ENCODE measurements around the gene CC2D2B.
A peak's percentile ranks its signal among the peaks of the same experiment; 100 is the strongest.
"Not testable (repeated sequence)": the region's sequence is repeated elsewhere in the genome, so short reads cannot be mapped to it uniquely, and the experiment has no call there.

CC2D2B gene

DNA sequence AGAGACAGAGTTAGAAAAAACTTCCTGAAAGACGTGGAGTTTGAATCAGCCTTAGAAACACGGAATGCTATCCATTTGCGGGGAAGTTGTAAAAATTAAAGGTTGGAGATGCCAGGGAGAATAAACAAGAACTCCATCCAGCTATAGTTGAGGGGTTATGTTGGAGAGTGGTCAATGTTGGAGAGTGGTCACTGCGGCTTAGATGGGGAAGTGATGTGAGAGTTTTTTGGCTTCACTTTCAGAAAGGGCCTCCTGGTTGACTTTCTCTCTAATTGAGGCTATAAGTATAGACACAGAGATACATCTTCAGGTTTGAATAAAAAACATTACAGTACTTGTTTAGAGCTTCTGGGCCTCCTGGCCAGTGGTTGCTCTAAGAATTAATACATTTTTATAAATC is 675 bp downstream of the CC2D2B start:
- DNase-seq (ENCODE audit: low read depth in 3 of 3): no peak

DNA sequence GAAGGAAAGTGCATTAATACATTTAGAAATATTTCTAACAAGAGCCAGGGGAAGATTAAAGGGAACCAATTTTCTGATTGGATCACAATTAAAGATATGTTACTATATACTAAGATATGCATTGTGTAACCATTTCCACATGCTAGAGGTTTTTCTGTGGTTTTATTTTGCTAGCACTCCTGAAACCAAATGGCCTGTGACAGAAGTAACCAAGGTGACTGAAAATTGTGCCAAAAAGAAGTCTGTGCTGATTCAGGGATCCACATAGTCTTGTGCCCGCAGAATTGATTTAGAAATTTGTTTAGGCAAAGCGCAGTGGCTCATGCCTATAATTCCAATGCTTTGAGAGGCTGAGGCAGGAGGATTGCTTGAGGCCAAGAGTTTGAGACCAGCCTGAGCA is 1.8 kb downstream of the CC2D2B start:
- DNase-seq (ENCODE audit: low read depth in 3 of 3): no peak

DNA sequence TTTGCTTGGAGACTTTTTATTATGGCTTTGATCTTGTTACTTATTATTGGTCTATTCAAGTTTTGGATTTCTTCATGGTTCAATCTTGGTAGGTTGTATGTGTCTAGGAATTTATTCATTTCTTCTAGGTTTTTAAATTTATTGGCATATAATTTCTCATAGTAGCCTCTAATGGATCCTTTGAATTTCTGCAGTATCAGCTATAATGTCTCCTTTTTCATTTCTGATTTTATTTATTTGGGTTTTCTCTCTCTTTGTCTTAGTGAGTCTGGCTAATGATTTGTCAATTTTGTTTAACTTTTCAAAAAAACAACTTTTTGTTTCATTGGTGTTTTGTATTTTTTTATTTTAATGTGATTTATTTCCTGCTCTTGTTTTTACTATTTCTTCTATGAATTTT is 8.3 kb downstream of the CC2D2B start:
- DNase-seq (ENCODE audit: low read depth in 3 of 3): not testable (repeated sequence)

DNA sequence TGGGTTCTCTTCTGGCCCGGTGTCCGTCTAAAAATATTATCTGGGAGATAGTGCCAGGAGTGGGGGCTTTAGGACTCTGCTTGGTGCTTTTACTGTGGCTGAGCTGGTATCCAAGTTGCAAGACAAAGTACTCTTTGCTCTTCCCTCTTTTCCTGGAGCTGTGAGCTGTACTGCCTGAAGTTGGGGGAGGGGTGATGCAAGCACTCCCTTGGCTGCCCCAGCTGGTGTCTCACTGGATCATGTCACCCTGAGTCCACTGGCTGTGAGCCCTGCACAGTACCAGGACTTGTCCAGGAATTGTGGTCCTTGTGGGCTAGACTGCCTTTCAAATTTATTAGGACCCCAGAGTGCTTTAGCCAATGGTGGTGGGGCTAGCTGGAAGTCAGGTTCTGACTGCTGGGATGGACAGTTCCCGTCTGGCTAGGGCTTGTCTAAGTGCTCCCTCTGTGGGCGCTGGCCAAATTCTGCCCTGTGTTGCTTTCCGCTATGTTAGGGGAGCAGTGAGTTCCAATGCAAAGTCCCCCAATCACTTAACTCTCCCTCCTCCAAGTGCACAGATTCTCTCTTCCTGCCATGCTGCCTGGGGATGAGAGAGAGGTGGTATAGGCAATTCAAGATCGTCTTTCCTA is 13.1 kb downstream of the CC2D2B start:
- DNase-seq (ENCODE audit: low read depth in 3 of 3): no peak

DNA sequence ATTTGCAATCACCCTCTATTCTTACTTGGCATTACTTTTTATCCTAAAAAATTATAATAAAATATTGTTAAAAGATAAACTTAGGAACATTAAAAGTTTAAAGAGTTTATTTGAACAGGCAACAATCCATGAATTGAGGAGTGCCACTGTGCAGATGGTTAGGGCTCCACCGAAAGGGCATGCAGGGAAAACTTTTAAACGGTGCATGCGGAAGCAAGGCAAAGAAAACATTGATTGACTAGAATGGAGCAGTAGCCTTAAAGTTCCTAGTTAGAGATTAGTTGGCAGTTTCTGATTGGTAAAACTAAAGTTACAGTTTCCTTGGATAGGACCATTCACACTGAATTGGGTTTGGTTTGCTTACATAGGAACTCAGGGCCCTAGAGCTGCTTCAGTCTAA is 17.3 kb downstream of the CC2D2B start:
- no peak for DNase-seq (ENCODE audit: low read depth in 3 of 3)

DNA sequence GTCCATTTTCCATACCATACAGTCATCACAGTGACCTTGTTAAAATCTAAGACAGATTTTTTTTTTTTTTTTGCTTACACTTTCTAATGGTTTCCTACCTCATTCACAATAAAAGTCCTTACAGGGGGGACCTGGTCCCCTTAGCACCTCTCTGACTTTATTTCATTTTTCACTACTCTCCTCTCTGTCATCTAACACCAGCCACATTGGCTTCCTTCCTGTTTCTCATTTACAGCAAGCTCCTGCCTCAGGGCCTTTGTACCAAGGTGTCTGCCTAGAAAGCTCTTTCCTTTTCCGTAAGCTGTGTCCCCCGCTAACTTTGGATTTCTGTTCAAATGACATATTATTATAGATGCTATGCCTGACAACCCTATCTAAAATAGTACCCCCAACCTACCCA is 27.7 kb downstream of the CC2D2B start:
- no peak for DNase-seq (ENCODE audit: low read depth in 3 of 3)

DNA sequence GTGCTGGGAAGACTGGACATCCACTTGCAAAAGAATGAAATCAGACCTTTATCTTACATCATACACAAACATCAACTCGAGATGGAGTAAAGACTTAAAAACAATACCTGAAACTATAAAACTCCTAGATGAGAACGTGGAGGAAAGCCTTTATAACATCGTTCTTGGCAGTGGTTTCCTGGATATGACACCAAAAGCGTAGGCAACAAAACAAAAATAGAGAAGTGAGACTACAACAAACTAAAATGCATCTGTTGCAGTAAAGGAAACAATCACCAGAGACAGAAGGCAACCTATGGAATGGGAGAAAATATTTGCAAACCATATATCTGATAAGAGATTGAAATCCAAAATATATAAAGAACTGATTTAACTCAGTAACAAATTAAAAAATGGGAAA is 33.3 kb downstream of the CC2D2B start:
- DNase-seq (ENCODE audit: low read depth in 3 of 3): no peak

DNA sequence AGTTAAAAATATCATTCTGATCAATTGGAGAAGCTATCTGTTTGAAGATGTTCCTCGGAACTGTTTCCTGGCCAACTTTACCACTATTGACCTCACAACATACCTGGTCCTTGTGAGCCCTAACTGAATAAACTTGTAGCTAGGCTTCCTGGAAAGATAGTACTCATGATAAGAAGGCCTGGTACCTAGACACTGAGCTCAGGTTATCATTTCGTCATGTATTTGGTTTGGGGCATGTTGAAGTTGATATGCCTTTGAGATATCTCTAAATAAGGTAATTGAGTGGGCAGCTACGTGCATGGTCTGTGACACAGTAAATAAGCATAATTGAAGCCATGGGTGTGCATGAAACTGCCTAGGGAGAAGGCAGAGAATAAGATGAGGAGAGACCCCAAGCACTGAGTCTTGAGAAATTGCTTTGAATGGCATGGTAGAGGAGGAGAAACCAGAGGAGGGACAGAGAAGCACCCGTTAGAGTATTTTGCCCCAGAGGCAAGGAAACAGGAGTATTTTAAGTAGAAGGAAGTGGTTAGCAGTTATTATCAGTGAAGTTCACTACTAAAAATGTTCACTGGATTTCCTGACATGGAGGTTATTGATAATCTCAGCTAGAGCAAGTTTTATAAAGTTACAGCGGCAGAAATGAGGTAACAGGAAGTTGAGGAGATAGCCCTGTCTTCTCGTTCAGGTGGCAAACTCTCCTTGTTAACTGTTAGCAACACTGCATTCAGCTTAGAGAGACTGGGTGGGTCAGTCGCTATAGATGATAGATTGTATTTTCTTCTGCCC is 55.6 kb downstream of the CC2D2B start:
- DNase-seq (ENCODE audit: low read depth in 3 of 3): no peak

DNA sequence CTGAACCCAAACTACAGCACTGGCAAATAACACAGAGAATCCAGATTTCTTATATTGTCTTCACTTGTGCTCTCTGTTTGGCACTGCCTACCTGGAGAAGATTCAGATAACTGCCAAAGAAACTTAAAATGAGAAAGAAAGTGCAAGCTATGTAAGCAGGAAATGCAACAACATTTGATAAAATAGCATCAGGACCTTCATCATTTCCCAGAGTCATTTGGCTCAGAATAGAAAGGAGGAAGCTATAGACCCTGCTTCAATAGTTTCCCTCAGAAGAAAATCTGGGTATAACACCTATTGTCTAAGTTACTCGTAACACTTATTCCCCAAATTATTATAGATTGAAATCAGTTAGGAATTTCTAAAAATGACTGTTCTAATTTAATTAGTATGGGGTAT is 56.2 kb downstream of the CC2D2B start:
- DNase-seq (ENCODE audit: low read depth in 3 of 3): no peak

DNA sequence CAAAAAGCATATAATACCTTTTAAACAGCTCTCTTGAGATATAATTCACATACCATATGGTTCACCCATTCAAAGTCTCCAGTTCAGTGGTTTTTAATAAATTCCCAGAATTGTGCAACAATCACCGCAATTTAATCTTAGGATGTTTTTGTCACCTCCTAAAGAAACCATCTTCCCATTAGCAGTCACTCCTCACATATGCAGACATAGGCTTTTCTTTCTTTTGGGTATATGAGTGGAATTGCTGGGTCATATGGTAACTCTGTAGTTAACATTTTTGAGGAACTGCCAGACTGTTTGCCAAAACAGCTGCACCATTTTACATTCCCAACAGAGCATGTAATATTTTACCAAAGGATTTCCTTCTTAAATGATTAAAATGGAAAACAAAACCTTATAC is 57.0 kb downstream of the CC2D2B start:
- DNase-seq (ENCODE audit: low read depth in 3 of 3): no peak

DNA sequence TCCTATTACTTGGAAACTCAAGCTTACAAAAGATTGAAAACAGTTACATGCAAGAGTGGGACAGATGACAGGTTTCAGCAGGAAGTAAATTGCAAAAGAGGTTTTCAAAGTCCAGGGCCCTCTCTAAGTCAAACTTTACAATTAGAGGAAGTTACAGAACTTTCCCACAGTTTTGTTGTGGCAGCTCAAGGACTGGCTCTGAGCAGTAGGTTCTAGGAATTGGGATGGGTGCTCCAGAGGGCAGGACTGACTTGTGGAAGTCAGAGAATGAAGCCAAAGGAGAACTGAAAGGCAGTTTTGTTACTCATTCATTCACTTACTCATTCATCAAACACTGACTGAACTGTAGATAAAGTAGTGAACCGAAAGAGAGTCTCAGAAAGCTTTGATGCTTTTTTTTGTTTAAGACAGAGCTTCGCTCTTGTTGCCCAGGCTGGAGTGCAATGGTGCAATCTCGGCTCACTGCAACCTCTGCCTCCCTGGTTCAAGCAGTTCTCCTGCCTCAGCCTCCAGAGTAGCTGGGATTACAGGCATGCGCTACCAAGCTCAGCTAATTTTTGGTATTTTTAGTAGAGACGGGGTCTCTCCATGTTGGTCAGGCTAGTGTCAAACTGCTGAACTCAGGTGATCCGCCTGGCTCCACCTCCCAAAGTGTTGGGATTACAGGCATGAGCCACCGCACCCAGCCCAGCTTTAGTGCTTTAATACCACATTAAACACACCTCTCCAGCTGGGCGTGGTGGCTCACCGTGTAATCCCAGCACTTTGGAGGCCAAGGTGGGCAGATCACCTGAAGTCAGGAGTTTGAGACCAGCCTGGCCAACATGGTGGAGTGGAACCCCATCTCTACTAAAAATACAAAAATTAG is 68.8 kb downstream of the CC2D2B start:
- no peak for DNase-seq (ENCODE audit: low read depth in 3 of 3)

DNA sequence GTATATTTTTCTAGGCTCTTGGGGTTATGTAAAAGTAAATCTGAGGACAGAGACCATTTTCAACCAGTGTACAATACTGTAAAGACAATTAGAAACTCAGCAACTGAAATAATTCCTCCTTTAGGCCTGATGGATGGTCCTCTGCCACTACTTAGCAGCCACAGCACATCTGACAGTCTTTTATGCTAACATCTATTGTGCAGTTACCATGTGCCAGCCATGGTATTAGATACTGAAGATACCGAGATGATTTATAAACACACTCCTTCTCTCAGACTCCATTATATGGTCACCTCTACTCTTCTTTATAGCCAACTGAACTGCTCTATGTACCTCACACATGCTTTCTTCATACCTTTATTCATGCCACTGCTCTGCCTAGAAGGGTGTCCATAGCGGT is 74.4 kb downstream of the CC2D2B start:
- DNase-seq (ENCODE audit: low read depth in 3 of 3): no peak

DNA sequence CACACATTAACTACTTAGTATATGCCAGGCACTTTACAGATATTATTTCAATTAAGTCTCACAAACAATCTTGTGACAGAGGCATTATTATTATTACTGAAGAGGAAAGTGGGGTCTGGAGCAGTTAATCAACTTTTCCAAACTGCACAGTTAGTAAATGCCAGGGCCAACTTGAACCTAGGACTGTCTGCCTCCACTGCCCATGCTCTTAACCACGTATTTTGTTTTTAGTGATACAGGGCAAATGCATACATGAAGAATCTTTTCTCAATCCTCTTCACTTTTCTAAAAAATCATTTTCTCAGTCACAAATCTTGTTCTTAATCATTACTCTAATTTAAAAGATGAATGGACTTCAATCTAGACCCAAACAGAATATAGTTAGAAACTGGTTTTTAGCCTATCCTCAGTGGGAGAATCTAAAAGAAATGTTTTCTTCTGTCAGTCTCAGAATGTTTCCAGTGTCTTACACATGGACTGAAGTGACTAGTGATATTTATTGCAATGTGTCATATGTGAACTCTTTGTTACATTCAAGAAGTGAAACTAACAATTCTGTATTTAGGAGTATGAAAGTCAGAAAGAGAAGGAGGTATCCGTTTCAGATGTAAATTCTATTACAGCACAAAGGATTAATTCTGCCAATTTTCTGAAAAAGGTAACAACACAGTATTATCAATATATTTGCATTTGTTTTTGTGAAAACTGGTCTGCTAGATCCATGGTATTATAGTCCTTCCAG is 80.1 kb downstream of the CC2D2B start:
- DNase-seq (ENCODE audit: low read depth in 3 of 3): no peak

DNA sequence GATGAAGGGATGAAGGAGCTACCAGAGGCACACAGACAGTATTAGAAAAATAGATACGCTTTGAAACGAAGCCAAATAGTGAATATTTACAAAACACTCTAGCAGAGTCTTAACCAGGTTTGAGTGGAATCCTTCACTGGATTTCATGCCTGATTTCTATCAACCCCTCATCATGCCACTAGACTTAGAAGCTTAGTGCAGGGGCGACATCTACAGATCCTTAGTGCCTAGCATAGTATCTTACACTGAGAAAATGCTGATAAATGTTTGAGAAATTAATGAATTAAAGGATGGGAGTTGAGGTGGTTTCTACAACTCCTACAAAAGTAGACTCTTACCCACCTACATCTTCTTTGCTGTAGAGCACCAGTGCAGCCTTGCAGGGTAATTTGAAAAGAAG is 80.9 kb downstream of the CC2D2B start:
- DNase-seq (ENCODE audit: low read depth in 3 of 3): no peak

DNA sequence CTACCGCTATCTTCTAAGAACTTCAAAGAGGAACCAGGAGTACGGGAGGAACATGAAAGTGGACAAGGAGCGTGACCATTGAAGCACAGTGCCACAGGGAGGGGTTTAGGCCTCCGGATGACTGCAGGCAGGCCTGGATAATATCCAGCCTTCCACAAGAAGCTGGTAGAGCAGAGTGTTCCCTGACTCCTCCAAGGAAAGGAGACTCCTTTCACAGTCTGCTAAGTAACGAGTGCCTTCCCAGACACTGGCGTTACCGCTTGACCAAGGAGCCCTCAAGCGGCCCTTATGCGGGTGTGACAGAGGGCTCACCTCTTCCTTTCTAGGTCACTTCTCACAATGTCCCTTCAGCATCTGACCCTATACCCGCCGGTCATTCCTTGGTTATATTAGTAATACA is 86.6 kb downstream of the CC2D2B start:
- DNase-seq (ENCODE audit: low read depth in 3 of 3): not testable (repeated sequence)

DNA sequence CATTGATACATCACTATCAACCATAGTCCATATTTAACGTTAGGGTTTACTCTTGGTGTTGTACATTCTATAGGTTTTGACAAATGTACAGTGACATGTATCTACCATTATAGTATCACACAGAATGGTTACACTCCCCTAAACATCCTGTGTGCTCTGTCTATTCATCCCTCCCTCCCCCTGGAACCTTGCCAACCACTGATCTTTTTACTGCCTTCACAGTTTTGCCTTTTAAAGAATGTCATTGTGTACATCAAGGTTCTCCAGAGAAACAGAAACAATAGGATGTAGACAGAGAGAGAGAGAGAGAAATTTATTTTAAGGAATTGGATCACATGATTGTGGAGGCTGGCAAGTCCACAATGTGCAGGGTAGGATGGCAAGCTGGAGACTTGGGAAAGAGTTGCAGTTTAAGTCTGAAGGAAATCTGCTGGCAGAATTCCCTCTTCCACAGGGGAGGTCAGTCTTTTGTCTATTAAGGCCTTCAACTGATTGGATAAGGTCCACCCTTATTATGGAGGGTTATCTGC is 90.5 kb downstream of the CC2D2B start:
- DNase-seq (ENCODE audit: low read depth in 3 of 3): no peak

DNA sequence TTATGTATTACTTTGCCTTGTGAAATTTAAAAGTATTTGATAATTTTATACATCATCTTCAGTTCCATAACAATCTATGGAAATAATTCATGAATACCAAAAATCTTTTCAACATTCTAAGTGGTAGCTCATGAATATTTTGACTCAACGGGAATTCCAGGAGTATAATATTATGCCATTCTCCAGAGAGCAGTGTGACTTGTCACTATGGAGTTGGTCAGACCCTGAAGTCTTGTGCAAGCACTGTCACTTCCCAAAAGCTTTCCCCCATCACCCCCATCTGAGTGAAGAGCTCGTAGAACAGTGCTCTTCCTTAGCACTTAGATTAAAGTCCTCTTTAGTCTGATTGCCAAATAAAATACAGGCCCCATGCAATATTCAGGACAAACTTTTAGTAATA is 106.2 kb downstream of the CC2D2B start:
- no peak for DNase-seq (ENCODE audit: low read depth in 3 of 3)

DNA sequence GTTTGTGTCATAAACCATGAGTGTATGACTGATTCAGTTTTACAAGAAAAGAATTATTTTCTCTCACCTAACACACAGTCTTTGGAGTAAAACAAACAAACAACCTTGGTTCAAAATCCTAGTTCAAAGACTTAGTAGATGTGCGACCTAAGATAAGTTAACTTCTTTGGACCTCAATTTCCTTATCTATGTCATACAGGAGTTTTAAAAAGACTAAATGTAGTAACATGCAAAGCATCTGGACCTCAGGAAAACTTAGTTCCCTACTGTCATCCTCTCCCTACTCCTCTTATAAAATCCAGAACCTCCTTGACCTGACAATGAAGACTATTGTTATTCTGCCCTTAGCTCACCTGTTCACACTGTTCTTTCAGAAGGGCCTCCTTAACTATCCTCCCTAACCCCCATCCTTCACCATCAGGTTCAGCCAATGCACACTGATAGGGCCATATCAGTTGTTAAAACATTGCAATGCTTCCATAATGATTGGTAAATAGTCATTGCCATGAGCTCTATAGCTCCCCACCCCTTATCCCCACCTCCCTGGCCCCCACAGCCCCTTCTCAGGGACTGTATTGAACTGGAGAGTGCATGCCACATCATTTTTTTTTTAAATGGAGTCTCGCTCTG is 106.8 kb downstream of the CC2D2B start:
- no peak for DNase-seq (ENCODE audit: low read depth in 3 of 3)

DNA sequence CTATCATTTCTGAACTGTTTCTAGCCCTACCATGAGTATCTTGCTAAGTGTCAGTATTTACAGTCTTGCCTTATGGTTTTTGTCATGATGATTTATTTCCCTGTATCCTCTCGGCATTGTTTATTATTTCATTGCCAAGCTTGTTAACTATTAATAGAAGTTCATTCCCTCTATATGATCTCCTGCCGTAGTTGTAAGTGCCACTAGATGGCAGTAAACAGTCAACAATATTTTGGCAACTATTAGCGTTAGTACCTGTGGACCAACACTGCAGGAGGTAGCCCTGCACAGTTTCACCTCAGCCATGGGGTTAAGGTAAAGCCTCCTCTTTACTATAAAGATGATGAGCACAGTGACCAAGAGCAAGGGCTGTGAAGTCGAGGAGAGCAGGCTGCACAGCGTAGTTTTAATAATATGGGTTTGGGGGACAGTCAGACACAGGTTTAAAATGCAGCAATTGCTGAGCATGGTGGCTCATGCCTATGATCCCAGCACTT is 109.5 kb downstream of the CC2D2B start:
- peak in 1 of 3 experiments; percentile 15 for DNase-seq (ENCODE audit: low read depth in 3 of 3)

DNA sequence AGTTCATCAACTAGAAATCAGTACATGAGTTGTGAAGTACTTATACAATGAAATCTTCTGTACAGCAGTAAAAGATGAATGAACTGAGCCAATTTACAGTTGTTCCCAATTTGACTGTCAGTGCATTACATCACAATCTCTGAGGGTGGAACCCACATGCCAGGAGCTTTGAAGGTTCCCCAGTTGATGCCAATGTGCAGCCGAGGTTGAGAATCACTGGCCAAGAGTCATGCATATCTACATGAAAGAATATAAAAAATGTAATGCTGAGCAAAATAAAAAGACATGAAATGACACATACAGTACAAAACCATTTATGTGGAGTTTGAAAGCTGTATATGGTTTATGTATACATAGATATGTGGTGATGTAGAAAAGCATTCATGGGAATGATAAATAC is 113.6 kb downstream of the CC2D2B start:
- no peak for DNase-seq (ENCODE audit: low read depth in 3 of 3)

DNA sequence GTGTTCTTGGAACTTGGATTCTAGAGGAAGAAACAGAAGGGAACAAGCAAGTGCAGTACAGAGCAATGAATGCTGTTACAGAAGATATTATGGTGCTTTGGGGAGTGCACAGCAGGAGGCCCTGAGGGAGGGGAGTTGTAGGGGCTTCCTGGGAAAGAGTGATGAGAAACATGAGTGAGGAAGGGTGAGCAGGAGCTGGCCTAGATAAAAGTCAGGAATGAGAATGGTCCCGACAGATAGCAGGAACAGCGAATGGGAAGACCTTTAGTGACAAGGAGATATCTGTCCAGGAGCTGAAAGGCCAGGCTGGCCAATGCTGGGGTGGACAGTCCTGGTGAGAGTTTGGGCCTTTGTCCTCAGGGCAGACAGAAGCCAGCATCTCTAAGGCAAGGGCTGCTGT is 115.0 kb downstream of the CC2D2B start:
- DNase-seq (ENCODE audit: low read depth in 3 of 3): no peak

Data from stimulated activated CD4-positive, alpha-beta T cell treated with anti-CD3 and anti-CD28 coated beads, TNF-alpha, amount 100 ng/mL, for 4 hours (primary cell).